Bronchial epithelial cell (primary cell): ENCODE data around the gene TMEM156. TPM values are rescaled to one million over a fixed set of nuclear protein-coding genes. Genes with fewer than 3 reads are reported as not detected.
A peak's percentile ranks its signal among the peaks of the same experiment; 100 is the strongest.

Experiments used
- DNase-seq: peaks from one replicate; pipeline ENCODE4 v3.0.0-alpha.2; 2010; ENCODE audit warnings: low read depth
- FAIRE-seq: peaks from 2 replicates; lab custom pipeline; 2011; peaks lifted over from hg19 to GRCh38; lab: Jason Lieb, UNC
- H3K27me3 ChIP-seq: 2 replicates; pipeline ENCODE4 v1.5.1; 2011; ENCODE audit warnings: low read length; ENCODE audit not compliant: control insufficient read depth, insufficient read depth
- H3K36me3 ChIP-seq: 2 replicates; pipeline ENCODE4 v1.5.1; 2011; ENCODE audit warnings: low read length; ENCODE audit not compliant: control insufficient read depth, insufficient read depth
- H3K4me3 ChIP-seq: 2 replicates; pipeline ENCODE4 v1.5.1; 2011; ENCODE audit warnings: mild to moderate bottlenecking, low read depth, low read length, control low read depth
- CTCF ChIP-seq: IDR thresholded peaks from 2 replicates; pipeline ENCODE4 v1.5.1; 2011; ENCODE audit warnings: mild to moderate bottlenecking, moderate library complexity, low read length, control low read depth, inconsistent platforms; ENCODE audit not compliant: insufficient read depth, severe bottlenecking
- total RNA-seq: library from RNA; depleted of rRNA; stranded (reverse); fragments of >200 nt; gene quantifications from 2 replicates; pipeline ENCODE4 v1.2.1, GENCODE V29; 2014

Gene TMEM156
- total RNA-seq, 1 donor from 2014 or later = 3.4 TPM

DNA sequence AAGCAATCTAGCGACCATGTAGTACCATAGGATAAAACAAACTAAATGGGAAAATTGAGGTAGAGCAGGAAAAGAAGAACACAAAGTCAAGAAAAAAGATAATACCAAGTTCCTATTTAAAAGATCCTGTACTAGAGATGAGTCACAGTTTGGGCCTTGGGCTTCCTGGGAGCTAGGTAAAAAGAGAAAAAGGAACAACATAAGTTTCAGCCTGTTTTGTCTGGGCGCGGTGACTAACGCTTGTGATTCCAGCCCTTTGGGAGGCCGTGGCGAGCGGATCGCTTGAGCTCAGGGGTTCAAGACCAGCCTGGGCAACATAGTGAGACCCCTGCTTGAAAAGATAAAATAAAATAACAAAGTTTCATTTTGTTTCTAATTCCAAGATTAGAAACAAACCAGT, 14.0 kb upstream of the TMEM156 start:
- Histone ChIP-seq H3K4me3 (peak overlapping the region; percentile 60), H3K27me3 (no peaks in the 10 kb centered on the region), H3K36me3 (no peaks in the 10 kb centered on the region)
- DNase-seq (peak; percentile 94), FAIRE-seq (no peak)
- no peak for TF ChIP-seq CTCF

DNA sequence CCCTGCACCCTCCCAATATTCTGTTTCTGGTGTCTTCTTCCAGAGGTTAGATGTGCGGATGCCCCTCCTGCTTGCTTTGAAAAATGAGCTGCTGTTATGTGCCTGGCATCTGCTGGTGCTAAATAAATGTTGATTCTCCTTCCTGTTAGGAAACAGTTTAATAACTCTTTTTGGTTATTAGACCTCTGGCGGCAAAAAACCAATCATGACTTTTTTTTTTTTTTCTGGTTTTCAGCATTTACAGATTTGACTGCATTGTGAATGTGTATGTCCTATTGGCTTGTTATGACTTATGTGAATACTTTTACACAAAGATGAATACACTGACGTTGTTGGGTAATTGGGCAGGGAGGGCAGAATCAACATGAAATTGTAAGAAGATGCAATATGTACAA, 13.6 kb upstream of the TMEM156 start:
- no peaks in the 10 kb centered on the region for H3K27me3 ChIP-seq
- H3K4me3 ChIP-seq = peak overlapping the region; percentile 60
- TF ChIP-seq CTCF = no peak
- no peak for FAIRE-seq
- no peak for DNase-seq
- no peaks in the 10 kb centered on the region for H3K36me3 ChIP-seq

- FAIRE-seq (no peak), DNase-seq (no peak)
- peak overlapping the region; percentile 60 for H3K4me3 ChIP-seq
- H3K27me3 ChIP-seq = no peaks in the 10 kb centered on the region
- no peaks in the 10 kb centered on the region for H3K36me3 ChIP-seq
- TF ChIP-seq CTCF = no peak
Measured at GRCh38 chr4:39044956-39045826, 13.0 kb upstream of the TMEM156 start.

DNA sequence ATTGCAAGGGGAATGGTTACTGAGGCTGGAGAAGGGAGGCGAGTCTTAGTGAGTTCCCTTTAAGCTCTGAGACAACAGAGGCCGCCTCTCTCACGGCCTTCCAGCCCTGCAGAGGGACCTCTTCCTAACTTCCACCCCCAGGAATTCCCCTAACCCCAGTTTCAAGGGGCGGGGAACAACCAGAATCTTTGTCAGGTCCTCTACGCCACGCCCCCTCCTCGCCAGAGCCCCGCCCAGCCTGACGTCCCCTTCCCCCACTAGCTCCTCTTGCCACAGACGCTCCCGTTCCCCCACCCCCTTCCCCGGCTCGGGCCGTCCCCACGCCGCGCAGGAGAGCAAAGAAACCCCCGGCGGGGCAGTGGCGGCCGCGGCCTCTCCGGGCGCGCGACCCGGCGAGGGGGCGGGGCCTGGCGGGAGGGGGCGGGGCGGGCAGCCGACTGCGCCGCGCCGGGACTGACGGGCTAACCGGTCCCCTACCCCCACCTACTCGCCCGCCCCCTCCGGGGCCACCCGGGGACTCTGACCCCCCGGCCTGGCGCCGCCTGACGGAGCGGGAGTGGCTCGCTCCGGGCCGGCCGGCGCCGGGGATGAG, 12.3 kb upstream of the TMEM156 start:
- Histone ChIP-seq H3K36me3 (no peaks in the 10 kb centered on the region), H3K4me3 (peak overlapping the region; percentile 60), H3K27me3 (no peaks in the 10 kb centered on the region)
- DNase-seq = peak; percentile 89
- peak; percentile 22 for TF ChIP-seq CTCF
- FAIRE-seq = no peak

- Histone ChIP-seq H3K36me3 (no peaks in the 10 kb centered on the region), H3K27me3 (no peaks in the 10 kb centered on the region), H3K4me3 (peak overlapping the region; percentile 60)
- no peak for TF ChIP-seq CTCF
- FAIRE-seq (no peak), DNase-seq (peak; percentile 52)
Measured at GRCh38 chr4:39043861-39044363, 11.7 kb upstream of the TMEM156 start.
